SK-N-SH treated with all-trans-retinoic acid at 6 μM for 48 hours (cell line): ENCODE data around the gene DDX28.
"Not testable (repeated sequence)": the region's sequence is repeated elsewhere in the genome, so short reads cannot be mapped to it uniquely, and the experiment has no call there.

Experiments
- ATAC-seq: fragments of 200-7000 bp; cut with Tn5 transposase; 3 replicates; pipeline ENCODE4 v1.9.1; 2020; ENCODE audit warnings: mild to moderate bottlenecking, moderate library complexity
- ARNTL ChIP-seq: fragments of 450-650 bp; formaldehyde crosslinking; IDR thresholded peaks from 2 replicates; pipeline ENCODE4 v1.5.0; 2020; ENCODE audit warnings: low read depth, mild to moderate bottlenecking, moderate library complexity, borderline replicate concordance
- BACH2 ChIP-seq: fragments of 250-450 bp; sonication (Bioruptor Pico); IDR thresholded peaks from 2 replicates; pipeline ENCODE4 v1.9.0; 2021; ENCODE audit warnings: mild to moderate bottlenecking, borderline replicate concordance
- CREB5 ChIP-seq: fragments of 250-450 bp; sonication (Bioruptor Pico); IDR thresholded peaks from 2 replicates; pipeline ENCODE4 v1.5.1; 2020; ENCODE audit warnings: low read depth, mild to moderate bottlenecking, moderate library complexity
- CSDC2 ChIP-seq: fragments of 250-450 bp; sonication (Bioruptor Pico); IDR thresholded peaks from 2 replicates; pipeline ENCODE4 v1.5.0; 2020; ENCODE audit warnings: mild to moderate bottlenecking, moderate library complexity
- ESRRG ChIP-seq: fragments of 250-450 bp; sonication (Bioruptor Pico); IDR thresholded peaks from 2 replicates; pipeline ENCODE4 v1.6.1; 2021; ENCODE audit warnings: mild to moderate bottlenecking
- GLIS3 ChIP-seq: fragments of 250-450 bp; sonication (Bioruptor Pico); IDR thresholded peaks from 2 replicates; pipeline ENCODE4 v1.5.0; 2020; ENCODE audit warnings: mild to moderate bottlenecking, moderate library complexity
- ISL1 ChIP-seq: fragments of 250-450 bp; sonication (Bioruptor Pico); IDR thresholded peaks from 2 replicates; pipeline ENCODE4 v2.1.2; 2022; ENCODE audit warnings: mild to moderate bottlenecking, moderate library complexity
- PATZ1 ChIP-seq: fragments of 250-450 bp; sonication (Bioruptor Pico); IDR thresholded peaks from 2 replicates; pipeline ENCODE4 v1.8.0; 2020; ENCODE audit warnings: mild to moderate bottlenecking, moderate library complexity, borderline replicate concordance
- POU6F1 ChIP-seq: fragments of 250-450 bp; sonication (Bioruptor Pico); IDR thresholded peaks from 2 replicates; pipeline ENCODE4 v1.8.0; 2021; ENCODE audit warnings: low read depth, mild to moderate bottlenecking, moderate library complexity, borderline replicate concordance
- RARB ChIP-seq: fragments of 250-450 bp; sonication (Bioruptor Pico); IDR thresholded peaks from 2 replicates; pipeline ENCODE4 v1.8.0; 2021; ENCODE audit warnings: mild to moderate bottlenecking, moderate library complexity
- SNAI2 ChIP-seq: fragments of 250-450 bp; sonication (Bioruptor Pico); IDR thresholded peaks from 2 replicates; pipeline ENCODE4 v1.5.0; 2020; ENCODE audit warnings: mild to moderate bottlenecking, moderate library complexity
- TCF4 ChIP-seq: fragments of 250-450 bp; sonication (Bioruptor Pico); IDR thresholded peaks from 2 replicates; pipeline ENCODE4 v1.8.0; 2021; ENCODE audit warnings: mild to moderate bottlenecking, moderate library complexity, borderline replicate concordance
- TOX ChIP-seq: fragments of 250-450 bp; sonication (Bioruptor Pico); IDR thresholded peaks from 2 replicates; pipeline ENCODE4 v1.8.0; 2021; ENCODE audit warnings: mild to moderate bottlenecking, moderate library complexity, borderline replicate concordance
- TSHZ2 ChIP-seq: fragments of 250-450 bp; sonication (Bioruptor Pico); IDR thresholded peaks from 2 replicates; pipeline ENCODE4 v1.5.0; 2020; ENCODE audit warnings: mild to moderate bottlenecking, moderate library complexity
- ZC3H10 ChIP-seq: fragments of 250-450 bp; sonication (Bioruptor Pico); IDR thresholded peaks from 2 replicates; pipeline ENCODE4 v1.5.1; 2021; ENCODE audit warnings: mild to moderate bottlenecking, moderate library complexity
- ZFP3 ChIP-seq: fragments of 250-450 bp; sonication (Bioruptor Pico); IDR thresholded peaks from 2 replicates; pipeline ENCODE4 v1.5.0; 2020; ENCODE audit warnings: mild to moderate bottlenecking, moderate library complexity
- ZFP30 ChIP-seq: fragments of 450-650 bp; formaldehyde crosslinking; IDR thresholded peaks from 2 replicates; pipeline ENCODE4 v1.5.0; 2022; ENCODE audit warnings: mild to moderate bottlenecking, moderate library complexity
- ZNF70 ChIP-seq: fragments of 450-650 bp; formaldehyde crosslinking; IDR thresholded peaks from 2 replicates; pipeline ENCODE4 v1.5.0; 2020; ENCODE audit warnings: mild to moderate bottlenecking, moderate library complexity
- ZNF8 ChIP-seq: fragments of 450-650 bp; formaldehyde crosslinking; IDR thresholded peaks from 2 replicates; pipeline ENCODE4 v1.5.0; 2020; ENCODE audit warnings: mild to moderate bottlenecking, moderate library complexity
- TF ChIP-seq, protein P1 (sequence below): fragments of 250-450 bp; sonication (Bioruptor Pico); IDR thresholded peaks from 2 replicates; pipeline ENCODE4 v1.5.1; 2021; ENCODE audit warnings: mild to moderate bottlenecking, moderate library complexity

Gene DDX28

DNA sequence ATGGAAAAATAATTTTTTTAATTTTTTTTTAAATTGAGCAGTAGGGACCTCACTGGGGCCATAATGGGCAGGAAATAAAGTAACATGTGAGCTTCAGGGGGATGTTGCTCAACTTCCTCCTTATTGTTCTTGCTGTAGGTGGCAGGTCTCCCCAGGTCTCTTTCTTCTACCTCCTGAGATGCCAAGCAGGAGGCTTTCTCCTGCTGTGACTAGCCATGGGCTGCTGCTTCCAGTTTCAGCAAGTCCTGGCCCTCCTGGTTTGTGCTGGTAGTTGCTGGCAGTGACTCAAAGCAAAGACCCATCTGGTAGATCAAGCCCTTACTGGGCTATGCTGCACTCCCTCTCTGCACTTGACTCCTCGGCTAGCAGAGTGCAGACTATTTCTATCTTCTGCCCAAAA, 9.6 kb downstream of the DDX28 start:
- TF ChIP-seq ESRRG (no peak), ARNTL (CRISPR knock-in tag) (no peak)
- TF ChIP-seq, protein P1, sequence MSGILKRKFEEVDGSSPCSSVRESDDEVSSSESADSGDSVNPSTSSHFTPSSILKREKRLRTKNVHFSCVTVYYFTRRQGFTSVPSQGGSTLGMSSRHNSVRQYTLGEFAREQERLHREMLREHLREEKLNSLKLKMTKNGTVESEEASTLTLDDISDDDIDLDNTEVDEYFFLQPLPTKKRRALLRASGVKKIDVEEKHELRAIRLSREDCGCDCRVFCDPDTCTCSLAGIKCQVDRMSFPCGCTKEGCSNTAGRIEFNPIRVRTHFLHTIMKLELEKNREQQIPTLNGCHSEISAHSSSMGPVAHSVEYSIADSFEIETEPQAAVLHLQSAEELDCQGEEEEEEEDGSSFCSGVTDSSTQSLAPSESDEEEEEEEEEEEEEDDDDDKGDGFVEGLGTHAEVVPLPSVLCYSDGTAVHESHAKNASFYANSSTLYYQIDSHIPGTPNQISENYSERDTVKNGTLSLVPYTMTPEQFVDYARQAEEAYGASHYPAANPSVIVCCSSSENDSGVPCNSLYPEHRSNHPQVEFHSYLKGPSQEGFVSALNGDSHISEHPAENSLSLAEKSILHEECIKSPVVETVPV (CRISPR knock-in tag): no peak
- no peak for ATAC-seq

GRCh38 chr16:68009872-68010271, 13.2 kb downstream of the DDX28 start:
- ATAC-seq: not testable (repeated sequence)

DNA sequence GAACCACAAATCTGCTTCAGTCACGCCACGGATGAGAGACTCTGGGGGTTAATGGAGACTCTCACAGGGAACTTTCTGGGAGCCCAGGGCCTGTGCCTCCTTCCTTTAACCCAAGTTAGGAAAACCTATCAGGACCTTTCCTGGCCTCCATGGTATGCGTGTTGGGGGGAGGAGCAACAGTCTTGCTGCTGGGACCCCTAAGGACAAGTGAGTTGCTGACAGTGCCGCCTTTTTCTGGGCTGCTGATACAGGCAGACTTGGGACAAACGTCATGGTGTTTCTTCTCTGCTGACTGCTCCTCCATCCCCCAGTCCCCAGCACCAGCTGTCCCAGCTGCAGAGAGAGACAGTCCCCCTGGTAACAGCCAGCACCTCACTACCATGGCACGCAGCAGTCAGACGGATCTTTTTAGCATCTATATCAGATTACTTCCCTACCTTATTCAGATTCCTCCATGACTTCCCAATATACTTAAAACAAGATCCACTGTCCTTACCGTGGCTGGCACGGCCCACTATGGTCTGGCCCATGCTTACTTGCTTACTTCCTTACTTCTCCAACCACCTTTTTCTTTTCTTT, 13.8 kb downstream of the DDX28 start:
- ATAC-seq: no peak
- no peak for TF ChIP-seq ESRRG
- no peak for TF ChIP-seq PATZ1 (CRISPR knock-in tag)
- TF ChIP-seq, protein P1 (CRISPR knock-in tag): no peak
- no peak for TF ChIP-seq ZFP3 (CRISPR knock-in tag)
- no peak for TF ChIP-seq ZNF8 (CRISPR knock-in tag)
- no peak for TF ChIP-seq SNAI2 (CRISPR knock-in tag)
- no peak for TF ChIP-seq ISL1 (CRISPR knock-in tag)
- TF ChIP-seq BACH2: no peak
- no peak for TF ChIP-seq ZC3H10 (CRISPR knock-in tag)
- no peak for TF ChIP-seq ZFP30 (CRISPR knock-in tag)
- TF ChIP-seq ARNTL (CRISPR knock-in tag): no peak
- TF ChIP-seq TCF4: no peak
- TF ChIP-seq CSDC2 (CRISPR knock-in tag): no peak
- no peak for TF ChIP-seq TSHZ2 (CRISPR knock-in tag)
- no peak for TF ChIP-seq RARB
- no peak for TF ChIP-seq POU6F1
- TF ChIP-seq TOX (CRISPR knock-in tag): no peak
- no peak for TF ChIP-seq GLIS3 (CRISPR knock-in tag)
- no peak for TF ChIP-seq ZNF70

GRCh38 chr16:68005786-68006286, 17.2 kb downstream of the DDX28 start:
- no peak for ATAC-seq
- no peak for TF ChIP-seq SNAI2 (CRISPR knock-in tag)
- no peak for TF ChIP-seq ZC3H10 (CRISPR knock-in tag)
- no peak for TF ChIP-seq TOX (CRISPR knock-in tag)
- no peak for TF ChIP-seq PATZ1 (CRISPR knock-in tag)
- TF ChIP-seq GLIS3 (CRISPR knock-in tag): no peak
- TF ChIP-seq CREB5 (CRISPR knock-in tag): no peak
- no peak for TF ChIP-seq ZNF70
